ENCODE data around the gene AKAP10.

DNA sequence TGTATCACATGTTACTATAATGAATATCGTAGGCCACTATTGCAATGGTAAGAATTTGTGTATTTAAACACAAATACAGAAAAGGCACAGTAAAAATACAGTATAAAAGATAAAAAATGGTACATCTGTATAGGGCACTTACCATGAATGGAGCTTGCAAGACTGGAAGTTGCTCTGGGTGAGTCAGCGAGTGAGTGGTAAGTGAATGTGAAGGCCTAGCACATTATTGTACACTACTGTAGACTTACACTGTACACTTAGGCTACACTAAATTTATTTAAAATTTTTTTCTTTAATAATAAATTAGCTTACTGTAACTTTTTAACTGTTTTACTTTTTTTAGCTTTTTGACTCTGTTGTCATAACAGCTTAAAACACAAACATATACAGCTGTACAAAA is 42.5 kb downstream of the AKAP10 start:
- TF ChIP-seq, protein P1, sequence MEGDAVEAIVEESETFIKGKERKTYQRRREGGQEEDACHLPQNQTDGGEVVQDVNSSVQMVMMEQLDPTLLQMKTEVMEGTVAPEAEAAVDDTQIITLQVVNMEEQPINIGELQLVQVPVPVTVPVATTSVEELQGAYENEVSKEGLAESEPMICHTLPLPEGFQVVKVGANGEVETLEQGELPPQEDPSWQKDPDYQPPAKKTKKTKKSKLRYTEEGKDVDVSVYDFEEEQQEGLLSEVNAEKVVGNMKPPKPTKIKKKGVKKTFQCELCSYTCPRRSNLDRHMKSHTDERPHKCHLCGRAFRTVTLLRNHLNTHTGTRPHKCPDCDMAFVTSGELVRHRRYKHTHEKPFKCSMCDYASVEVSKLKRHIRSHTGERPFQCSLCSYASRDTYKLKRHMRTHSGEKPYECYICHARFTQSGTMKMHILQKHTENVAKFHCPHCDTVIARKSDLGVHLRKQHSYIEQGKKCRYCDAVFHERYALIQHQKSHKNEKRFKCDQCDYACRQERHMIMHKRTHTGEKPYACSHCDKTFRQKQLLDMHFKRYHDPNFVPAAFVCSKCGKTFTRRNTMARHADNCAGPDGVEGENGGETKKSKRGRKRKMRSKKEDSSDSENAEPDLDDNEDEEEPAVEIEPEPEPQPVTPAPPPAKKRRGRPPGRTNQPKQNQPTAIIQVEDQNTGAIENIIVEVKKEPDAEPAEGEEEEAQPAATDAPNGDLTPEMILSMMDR (conservative IDR thresholded peaks at IDR 0.05), result no peak
- no peak for TF ChIP-seq EZH2 (IDR thresholded peaks at IDR 0.05; ENCODE audit: low read depth)
